HG03378 (cell line): ENCODE measurements around the gene GLT6D1.

Experiments
- ATAC-seq: cut with Tn5 transposase; IDR thresholded peaks from one replicate; pipeline ENCODE4 v1.9.1; 2021; ENCODE audit warnings: mild to moderate bottlenecking, moderate library complexity; ENCODE audit not compliant: unreplicated experiment

Gene GLT6D1

GRCh38 chr9:135624282-135624681, 15.1 kb downstream of the GLT6D1 start:
- no peak for ATAC-seq

DNA sequence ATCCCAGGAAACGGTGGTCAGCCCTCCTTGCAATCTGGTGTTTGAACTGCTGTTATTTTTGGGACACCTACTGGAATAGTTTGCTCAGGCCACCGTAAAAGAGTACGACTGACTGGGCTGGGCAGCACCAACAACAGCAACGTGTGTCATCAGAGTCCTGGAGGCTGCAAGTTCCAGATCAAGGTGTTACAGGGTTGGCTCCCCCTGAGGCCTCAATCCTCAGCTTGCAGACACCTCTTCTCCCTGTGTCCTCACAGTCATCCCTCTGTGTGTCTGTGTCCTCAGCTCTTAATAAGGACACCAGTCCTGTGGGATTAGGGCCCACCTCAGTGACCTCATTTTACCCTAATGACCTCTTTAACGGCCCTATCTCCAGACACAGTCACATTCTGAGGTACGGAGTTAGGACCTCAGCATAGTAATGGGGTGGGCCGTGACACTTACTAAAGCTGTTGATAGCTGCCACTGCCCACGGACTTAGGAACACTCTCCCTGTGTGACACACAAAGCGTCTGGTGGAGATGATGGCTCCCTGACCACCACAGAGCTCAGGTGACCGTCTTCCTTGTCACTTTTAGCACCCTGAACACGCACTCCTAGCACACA, 16.8 kb downstream of the GLT6D1 start:
- no peak for ATAC-seq

DNA sequence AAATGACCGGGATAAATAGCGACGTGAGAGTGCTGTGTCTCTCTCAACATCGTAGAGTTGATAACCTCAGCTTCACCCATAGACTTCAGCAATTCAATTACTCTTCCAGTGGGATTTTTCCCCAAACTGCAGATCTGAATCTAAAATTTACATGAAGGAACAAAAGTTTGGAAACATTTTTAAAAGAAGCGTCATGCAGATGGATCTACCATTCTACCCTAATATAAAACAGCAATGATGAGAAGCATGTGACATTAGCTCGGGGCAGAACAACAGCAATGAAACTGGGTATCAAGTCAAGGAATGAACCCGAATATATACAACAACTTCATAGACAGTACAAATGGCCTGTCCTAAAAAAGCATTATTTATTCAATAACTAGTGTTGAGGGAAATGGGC, 18.8 kb downstream of the GLT6D1 start:
- no peak for ATAC-seq

- no peak for ATAC-seq
These were observed 19.8 kb downstream of the GLT6D1 start for GRCh38 chr9:135619599-135619886.

GRCh38 chr9:135618866-135619598, 20.3 kb downstream of the GLT6D1 start:
- no peak for ATAC-seq

GRCh38 chr9:135617991-135618411, 21.3 kb downstream of the GLT6D1 start:
- no peak for ATAC-seq

GRCh38 chr9:135617538-135617900, 21.8 kb downstream of the GLT6D1 start:
- ATAC-seq = no peak

DNA sequence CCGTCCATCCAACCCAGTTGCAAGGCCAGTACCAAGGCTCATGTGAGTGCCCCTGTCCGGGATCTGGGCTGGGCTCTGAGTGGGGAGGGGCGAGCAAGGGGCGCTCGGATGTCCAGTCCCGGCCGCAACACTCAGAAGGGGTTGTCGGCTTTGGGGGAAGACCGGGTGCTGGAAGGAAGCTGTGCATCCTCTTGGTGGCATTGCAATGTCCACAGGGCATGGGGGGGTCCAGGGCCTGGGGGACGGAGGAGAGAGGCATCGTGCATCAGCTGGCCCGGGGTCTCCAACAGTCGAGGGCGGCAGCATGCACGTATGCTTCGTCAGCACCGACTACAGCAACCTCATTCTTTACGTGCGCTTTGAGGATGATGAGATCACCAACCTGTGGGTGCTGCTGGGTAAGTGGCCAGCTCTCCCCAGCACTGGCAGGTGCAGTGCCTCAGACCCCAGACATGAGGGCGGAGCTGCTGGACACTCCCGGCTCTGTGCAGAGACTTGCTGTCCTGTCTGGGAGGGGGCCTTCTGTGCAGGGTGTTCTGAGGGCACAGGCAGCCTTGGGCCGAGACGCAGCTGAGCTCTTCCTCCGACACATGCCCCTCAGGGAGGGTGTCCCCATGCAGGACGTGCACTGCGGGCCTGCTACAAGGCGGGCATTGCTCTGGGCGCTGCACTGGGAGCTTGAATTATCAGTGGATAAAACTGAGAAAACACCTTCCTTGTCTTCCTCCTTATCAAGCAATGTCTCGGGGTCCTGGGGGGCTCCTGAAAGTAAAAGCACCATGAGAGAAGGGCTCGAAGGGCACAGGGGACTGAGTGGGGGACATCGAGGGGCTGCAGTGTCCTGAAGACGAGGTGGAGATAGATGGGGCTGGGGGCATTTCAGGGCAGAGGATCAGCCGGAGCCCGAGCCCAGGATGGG, 22.5 kb downstream of the GLT6D1 start:
- ATAC-seq = no peak

- no peak for ATAC-seq
These were observed 23.4 kb downstream of the GLT6D1 start for GRCh38 chr9:135615666-135616618.

- no peak for ATAC-seq
These were observed 24.3 kb downstream of the GLT6D1 start for GRCh38 chr9:135614821-135615665.

GRCh38 chr9:135613946-135614805, 25.2 kb downstream of the GLT6D1 start:
- ATAC-seq = no peak

DNA sequence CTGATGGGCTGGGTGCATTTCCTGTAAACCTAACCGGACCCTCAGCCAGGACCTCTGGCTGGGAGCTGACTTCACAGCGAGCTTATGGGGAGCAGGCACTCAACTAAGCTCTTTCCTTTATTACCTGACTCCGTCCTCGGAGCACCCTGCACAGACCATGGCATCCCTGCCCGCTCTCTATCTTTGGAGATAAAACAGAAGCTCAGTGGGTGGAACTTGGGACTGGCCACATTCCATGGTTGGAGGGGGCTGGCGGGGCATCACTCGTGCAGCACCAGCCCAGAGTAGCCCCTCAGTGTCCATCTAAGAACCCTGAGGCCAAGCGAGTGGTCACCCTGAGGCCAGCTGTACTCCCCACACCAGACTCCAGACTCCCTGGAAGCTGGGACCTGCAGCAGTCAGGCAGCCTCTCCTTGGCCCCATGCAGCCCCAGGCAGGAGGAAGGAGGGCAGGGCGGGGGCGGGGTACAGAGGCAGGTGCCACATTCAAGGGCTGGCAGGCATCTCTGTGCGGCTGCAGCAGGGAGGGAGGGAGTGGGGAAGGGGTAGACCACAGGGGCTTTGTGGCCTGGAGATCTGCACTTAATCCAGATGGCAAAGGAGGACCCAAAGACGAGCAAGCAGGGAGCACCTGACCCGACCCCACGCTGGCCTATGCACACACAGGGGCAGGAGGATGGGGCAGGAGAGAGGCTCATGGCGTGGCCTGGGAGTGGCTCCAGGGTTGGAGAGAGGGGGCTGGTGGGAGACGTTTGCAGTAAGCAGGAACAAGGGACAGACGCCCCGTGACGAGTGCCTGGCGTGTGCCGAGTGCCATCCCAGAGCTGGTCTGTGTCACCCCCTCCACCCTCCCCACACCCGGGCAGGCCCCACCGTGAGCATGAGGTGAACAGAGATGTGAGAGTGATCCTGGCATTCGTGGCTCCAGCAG, 26.1 kb downstream of the GLT6D1 start:
- no peak for ATAC-seq

- no peak for ATAC-seq
These were observed 26.9 kb downstream of the GLT6D1 start for GRCh38 chr9:135612437-135612836.

GRCh38 chr9:135611875-135612209, 27.5 kb downstream of the GLT6D1 start:
- ATAC-seq = no peak

DNA sequence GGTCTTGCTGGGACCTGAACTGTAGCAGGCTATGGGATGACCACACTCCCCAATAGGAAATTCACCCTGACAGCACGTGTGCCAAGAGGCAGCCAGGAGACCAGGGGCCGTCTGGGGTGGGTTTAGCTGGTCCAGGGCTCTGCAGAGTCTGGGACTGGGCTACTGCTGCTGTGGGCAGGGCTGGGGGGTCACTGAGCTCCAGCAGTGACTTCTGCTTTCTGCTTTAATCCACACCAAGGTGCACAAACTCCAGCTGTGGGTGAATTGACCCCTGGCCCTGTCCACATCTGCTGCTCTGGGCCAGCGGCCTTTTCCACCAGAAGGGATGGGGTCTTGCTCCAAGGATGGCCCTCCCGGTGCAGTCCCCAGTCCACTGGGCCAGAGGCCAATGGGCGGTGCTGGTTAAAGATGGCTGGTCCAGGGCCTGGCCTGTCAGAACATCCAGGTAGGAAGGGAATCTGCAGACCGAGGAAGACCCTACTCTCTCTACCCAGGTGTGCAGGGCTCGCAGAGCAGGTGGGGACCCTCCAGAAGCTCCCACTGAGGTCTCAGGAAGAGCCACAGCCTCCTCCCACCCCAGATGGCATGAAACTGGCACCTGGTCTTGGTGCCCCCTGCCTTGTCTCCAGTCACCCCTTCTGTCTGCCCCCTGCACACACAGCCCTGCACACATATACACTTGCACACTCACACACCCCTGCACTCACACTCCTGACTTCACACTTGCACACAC, 28.0 kb downstream of the GLT6D1 start:
- no peak for ATAC-seq

DNA sequence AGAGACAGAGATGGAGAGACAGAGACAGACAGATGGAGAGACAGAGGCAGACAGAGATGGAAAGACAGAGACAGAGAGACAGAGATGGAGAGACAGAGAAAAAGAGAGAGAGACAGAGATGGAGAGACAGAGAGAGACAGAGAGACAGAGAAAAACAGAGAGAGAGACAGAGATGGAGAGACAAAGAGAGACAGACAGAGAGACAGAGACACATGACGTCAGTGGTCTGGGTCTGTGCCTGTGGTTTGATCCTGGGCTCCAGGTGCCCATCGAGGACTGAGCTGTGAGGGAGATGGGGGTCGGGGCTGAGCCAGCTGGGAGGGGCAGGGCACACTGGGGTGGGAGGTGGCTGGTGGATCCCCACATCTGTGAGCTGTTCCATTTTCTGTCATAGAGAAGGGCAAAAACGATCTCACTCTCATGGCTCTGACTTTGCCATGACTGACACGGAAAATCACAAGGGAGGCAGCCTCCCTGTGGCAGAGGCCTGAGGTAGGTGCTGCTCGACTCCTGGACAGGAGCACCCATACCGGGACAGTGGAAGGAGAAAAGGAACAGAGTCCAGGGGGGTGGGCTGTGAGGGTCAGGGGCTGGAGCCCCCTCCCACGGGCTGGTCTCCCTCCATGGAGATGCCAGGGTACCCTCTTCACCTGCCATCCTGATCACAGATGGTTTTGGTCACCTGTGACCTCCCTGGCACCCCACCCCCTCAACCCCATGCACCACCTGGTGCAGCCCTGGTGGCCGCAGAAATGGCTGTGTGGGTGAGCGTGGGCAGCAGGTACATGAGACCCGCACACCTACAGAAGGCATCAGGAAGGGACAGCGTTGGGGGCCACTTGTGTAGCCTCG, 28.8 kb downstream of the GLT6D1 start:
- ATAC-seq = no peak
